Measurements from ENCODE around the gene SLC6A7.

DNA sequence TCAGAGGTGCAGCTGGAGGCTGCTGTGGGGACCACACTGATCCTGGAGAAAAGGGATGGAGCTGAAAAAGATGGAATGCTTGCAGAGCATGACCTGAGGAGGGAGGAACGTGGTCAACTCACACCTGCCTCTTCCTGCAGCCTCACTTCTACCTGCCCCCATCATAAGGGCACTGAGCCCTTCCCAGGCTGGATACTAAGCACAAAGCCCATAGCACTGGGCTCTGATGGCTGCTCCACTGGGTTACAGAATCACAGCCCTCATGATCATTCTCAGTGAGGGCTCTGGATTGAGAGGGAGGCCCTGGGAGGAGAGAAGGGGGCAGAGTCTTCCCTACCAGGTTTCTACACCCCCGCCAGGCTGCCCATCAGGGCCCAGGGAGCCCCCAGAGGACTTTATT, 5.9 kb upstream of the SLC6A7 start:
- TF ChIP-seq POLR2A (IDR thresholded peaks at IDR 0.05) (no peak), EP300 (IDR thresholded peaks at IDR 0.05) (no peak), POLR2AphosphoS5 (IDR thresholded peaks at IDR 0.05) (no peak)
- TF ChIP-seq, protein P1, sequence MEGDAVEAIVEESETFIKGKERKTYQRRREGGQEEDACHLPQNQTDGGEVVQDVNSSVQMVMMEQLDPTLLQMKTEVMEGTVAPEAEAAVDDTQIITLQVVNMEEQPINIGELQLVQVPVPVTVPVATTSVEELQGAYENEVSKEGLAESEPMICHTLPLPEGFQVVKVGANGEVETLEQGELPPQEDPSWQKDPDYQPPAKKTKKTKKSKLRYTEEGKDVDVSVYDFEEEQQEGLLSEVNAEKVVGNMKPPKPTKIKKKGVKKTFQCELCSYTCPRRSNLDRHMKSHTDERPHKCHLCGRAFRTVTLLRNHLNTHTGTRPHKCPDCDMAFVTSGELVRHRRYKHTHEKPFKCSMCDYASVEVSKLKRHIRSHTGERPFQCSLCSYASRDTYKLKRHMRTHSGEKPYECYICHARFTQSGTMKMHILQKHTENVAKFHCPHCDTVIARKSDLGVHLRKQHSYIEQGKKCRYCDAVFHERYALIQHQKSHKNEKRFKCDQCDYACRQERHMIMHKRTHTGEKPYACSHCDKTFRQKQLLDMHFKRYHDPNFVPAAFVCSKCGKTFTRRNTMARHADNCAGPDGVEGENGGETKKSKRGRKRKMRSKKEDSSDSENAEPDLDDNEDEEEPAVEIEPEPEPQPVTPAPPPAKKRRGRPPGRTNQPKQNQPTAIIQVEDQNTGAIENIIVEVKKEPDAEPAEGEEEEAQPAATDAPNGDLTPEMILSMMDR (IDR thresholded peaks at IDR 0.05): no peak

All from gastroesophageal sphincter (tissue), 3 donors.